Hepatic stellate cell (primary cell): ENCODE measurements around the gene MERTK.
"Not testable (repeated sequence)": the region's sequence is repeated elsewhere in the genome, so short reads cannot be mapped to it uniquely, and the experiment has no call there.

Experiments
- DNase-seq: peaks from one replicate; pipeline ENCODE4 v3.0.0; 2011; ENCODE audit warnings: low spot score

The MERTK gene

GRCh38 chr2:112012556-112012955 is 114.1 kb downstream of the MERTK start:
- no peak for DNase-seq

GRCh38 chr2:112018846-112019245 is 120.4 kb downstream of the MERTK start:
- no peak for DNase-seq

- DNase-seq, result no peak
Measured at GRCh38 chr2:112019569-112019982, 121.2 kb downstream of the MERTK start.

- DNase-seq, result no peak
Measured at GRCh38 chr2:112020561-112020960, 122.2 kb downstream of the MERTK start.

DNA sequence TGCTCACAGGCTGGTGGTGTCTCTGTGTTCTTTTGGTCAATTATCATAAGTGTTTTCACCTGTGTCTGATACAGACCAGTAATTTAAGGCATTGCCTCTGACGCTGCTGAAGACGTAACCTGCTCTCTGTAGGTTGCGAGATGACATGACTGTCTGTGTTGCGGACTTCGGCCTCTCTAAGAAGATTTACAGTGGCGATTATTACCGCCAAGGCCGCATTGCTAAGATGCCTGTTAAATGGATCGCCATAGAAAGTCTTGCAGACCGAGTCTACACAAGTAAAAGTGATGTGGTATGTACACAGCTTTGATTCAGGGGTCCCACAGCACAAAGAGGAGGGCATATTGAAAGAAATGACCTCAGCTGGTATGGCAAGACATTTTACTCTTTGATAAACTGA is 122.9 kb downstream of the MERTK start:
- no peak for DNase-seq

- DNase-seq, result no peak
Measured at GRCh38 chr2:112021781-112022231, 123.4 kb downstream of the MERTK start.

DNA sequence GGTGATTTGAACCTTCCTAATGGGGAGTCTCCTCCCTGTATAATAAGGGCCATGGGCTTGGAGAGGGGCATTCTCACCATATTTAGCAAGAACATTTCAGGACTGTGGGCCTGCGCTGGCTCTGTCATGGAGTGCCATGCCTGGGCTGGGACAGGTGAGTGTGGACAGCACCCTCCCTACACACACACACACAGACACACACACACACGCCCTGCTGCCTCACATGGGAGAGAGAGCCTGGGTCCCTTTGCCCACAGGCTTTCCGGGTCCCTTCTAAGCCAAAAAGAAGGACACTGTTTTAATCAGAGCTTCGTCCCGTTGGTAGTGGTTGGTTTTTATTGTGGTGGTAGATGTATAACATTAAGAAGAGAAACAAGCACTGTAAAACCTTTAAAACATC is 125.3 kb downstream of the MERTK start:
- DNase-seq, result no peak

GRCh38 chr2:112024231-112024630 is 125.8 kb downstream of the MERTK start:
- DNase-seq, result no peak

- DNase-seq, result no peak
Measured at GRCh38 chr2:112024896-112025491, 126.6 kb downstream of the MERTK start.

- DNase-seq, result no peak
Measured at GRCh38 chr2:112026509-112026908, 128.1 kb downstream of the MERTK start.

DNA sequence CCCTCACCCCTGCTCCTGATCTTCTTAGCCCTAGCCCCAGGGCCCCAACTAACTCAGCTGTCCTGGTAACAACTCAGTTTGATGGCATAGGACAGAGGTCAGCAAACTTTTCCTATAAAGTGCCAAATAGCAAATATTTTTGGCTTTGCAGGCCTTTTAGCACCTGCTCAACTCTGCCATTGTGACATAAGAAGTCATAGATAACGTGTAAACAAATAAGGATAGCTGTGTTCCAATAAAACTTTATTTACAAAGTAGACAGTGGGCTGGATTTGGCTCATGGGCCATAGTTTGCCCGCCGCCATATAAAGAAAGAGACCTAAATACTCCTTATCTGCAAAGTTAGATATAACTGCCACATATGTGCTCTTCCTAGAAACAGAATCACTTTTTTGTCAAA is 129.4 kb downstream of the MERTK start:
- no peak for DNase-seq

- no peak for DNase-seq
Measured at GRCh38 chr2:112029164-112029563, 130.8 kb downstream of the MERTK start.

DNA sequence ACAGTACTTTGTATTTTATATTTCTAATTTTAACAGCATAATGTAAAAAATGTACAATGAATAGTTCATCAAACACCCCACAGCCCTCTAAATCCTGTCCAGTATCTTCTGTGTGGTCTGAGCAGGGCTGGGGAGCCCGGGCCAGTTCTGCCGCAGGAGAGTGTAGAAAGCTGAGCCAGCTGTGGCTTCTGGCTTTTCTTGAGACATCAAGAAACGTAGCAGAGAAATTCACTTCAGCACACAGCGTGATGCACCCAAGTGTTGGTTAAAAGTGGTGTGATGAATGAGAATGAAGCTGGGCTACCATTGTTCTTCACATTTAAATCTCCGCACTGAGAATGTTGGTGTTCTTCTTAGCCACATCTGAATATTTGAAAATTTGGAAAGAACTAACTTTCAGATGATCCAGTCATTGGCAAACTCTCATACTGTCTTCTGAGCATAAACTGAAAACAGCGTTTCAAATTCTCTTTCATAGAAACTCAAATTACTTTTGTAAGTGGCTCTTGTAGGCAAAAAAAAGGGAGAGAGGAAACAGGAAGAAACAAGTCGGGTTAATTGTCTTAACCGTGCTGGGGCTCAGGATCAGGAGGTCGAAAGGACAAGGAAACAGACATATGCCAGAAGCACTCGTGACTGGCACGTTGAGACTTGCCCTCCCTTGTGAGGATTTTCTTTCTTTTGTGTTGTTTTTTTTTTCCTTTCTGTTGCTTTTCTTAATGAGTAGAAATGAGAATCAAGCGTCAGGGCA is 133.2 kb downstream of the MERTK start:
- no peak for DNase-seq

DNA sequence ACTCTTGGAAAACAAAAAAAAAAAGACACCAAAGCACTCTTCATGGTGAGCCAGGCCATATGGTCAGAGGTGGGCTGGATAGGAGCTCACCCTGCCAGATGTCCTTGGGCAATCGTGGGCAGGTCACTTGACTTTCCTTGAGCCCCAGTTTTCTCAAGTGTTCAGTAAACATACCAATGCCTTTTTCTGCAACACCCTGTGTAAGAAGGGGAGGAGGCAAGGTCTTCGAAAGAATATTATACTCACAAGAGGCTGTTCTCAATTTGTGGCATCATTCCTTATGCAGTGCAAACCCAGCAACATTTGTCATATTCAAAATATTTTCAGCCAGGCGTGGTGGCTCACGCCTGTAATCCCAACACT is 133.8 kb downstream of the MERTK start:
- no peak for DNase-seq

- DNase-seq, result peak; percentile 10
Measured at GRCh38 chr2:112032689-112033465, 134.5 kb downstream of the MERTK start.

GRCh38 chr2:112033600-112033999 is 135.2 kb downstream of the MERTK start:
- DNase-seq, result no peak

DNA sequence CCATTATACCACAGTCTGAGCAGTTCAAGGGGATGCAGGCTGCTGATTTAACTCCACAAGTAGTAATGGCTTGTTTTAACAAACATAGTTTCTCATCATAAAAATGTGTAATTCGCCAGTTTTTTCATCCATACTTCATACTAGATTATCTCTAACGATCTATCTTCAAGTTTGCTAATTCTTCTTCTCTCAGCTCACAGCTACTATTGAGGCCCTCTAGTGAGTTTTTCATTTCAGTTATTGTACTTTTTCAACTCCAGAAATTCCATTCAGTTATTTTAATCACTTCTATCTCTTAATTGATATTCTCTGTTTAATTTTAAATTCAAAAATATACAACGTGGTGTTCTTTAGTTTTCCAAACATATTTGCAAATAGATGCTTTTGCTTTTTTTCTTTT is 136.5 kb downstream of the MERTK start:
- DNase-seq, result no peak

- no peak for DNase-seq
Measured at GRCh38 chr2:112035786-112036185, 137.4 kb downstream of the MERTK start.

DNA sequence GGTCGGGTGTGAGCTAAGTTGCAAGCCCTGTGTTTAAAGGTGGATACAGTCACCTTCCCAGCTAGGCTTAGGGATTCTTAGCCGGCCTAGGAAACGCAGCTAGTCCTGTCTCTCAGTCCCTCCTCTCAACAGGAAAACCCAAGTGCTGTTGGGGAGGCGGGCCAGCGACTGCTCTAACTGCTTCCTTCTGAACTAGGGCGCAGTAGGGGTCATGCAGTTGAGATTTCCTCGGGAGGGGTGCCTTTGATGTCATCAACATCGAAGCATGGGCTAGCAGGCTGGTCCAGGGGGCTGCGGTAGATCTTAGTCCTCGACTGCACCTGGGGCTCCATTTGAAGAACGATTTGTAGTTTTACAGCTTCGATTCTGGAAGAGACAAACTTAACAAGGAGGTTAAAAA is 141.1 kb downstream of the MERTK start:
- DNase-seq, result not testable (repeated sequence)

- DNase-seq, result not testable (repeated sequence)
Measured at GRCh38 chr2:112040066-112040465, 141.7 kb downstream of the MERTK start.

GRCh38 chr2:112041460-112041859 is 143.1 kb downstream of the MERTK start:
- DNase-seq, result not testable (repeated sequence)

- no peak for DNase-seq
Measured at GRCh38 chr2:112045446-112046014, 147.1 kb downstream of the MERTK start.

- no peak for DNase-seq
Measured at GRCh38 chr2:112046231-112046630, 147.8 kb downstream of the MERTK start.
